ENCODE data around the gene DEAF1. TPM values are rescaled to one million over a fixed set of nuclear protein-coding genes. Genes with fewer than 3 reads are reported as not detected.

DEAF1 gene
- total RNA-seq, 1 experiment from 2014 or later: 46.8 TPM

DNA sequence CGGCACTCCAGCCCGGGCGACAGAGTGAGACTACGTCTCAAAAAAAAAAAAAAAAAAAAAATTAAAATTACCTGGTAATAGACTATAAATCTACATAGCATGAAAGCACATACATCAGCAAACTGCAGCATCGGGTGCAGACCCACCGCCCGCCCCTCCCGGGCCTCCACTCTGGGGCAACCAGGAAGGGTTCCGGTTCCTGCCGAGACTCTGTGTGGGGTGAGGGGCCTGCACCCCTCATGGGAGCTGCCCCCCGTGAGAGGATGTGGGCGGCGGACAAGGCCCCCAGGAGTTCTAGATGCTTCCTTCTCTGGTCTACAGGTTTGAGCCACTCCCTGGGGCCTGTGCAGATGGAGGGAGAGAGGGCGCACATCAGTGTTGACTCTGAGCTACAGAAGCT is 48.8 kb downstream of the DEAF1 start:
- intact Hi-C loops (cut with micrococcal nuclease): no loop called here
- DNase-seq (ENCODE audit: unreplicated experiment): no peak
- ChIA-PET POLR2A (interaction anchor here (0.8 to 1.5 kb wide), 2 partner anchors 28 to 33 kb away, joined by 3 read pairs; no protein-coding TSS in a partner anchor), CTCF (interaction anchor here (0.5 kb wide), 1 partner anchor 223 kb away, joined by 3 read pairs; no protein-coding TSS in a partner anchor)
- Mint-ChIP-seq H3K9me3 (ENCODE audit: unreplicated experiment) (no peaks in the 10 kb centered on the region), H3K27ac (ENCODE audit: low read depth, unreplicated experiment) (no peak overlapping the region), H3K4me3 (ENCODE audit: unreplicated experiment) (no peak overlapping the region), H3K27me3 (ENCODE audit: insufficient read depth, unreplicated experiment) (no peaks in the 10 kb centered on the region), H3K36me3 (ENCODE audit: insufficient read depth, unreplicated experiment) (peaks cover 75% of the 10 kb centered on the region), H3K4me1 (ENCODE audit: insufficient read depth, unreplicated experiment) (no peaks in the 10 kb centered on the region)
- no TSS peak for BruUV-seq (replicated peaks)
- TF ChIP-seq, protein P1, sequence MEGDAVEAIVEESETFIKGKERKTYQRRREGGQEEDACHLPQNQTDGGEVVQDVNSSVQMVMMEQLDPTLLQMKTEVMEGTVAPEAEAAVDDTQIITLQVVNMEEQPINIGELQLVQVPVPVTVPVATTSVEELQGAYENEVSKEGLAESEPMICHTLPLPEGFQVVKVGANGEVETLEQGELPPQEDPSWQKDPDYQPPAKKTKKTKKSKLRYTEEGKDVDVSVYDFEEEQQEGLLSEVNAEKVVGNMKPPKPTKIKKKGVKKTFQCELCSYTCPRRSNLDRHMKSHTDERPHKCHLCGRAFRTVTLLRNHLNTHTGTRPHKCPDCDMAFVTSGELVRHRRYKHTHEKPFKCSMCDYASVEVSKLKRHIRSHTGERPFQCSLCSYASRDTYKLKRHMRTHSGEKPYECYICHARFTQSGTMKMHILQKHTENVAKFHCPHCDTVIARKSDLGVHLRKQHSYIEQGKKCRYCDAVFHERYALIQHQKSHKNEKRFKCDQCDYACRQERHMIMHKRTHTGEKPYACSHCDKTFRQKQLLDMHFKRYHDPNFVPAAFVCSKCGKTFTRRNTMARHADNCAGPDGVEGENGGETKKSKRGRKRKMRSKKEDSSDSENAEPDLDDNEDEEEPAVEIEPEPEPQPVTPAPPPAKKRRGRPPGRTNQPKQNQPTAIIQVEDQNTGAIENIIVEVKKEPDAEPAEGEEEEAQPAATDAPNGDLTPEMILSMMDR (IDR thresholded peaks at IDR 0.05; ENCODE audit: unreplicated experiment): no peak

DNA sequence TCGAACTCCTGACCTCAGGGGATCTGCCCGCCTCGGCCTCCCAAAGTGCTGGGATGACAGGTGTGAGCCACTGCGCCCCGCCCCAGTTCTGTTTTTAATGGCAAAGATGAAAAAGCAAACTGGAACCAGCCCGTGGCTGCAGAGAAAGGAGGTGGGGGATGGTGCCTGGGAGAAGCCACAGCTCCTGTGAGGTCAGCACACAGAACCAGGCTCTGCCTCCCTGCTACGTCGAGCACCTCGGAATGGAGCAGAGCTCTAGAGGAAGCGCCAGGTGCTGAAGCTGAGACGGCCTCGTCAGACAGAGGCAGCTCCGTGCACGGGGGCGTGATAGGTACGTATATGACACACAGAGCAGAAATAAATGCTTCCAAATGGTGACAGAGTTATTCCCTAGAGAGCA is 49.5 kb downstream of the DEAF1 start:
- TF ChIP-seq, protein P1 (IDR thresholded peaks at IDR 0.05; ENCODE audit: unreplicated experiment): no peak
- CTCF ChIA-PET: no interaction called here
- no peaks in the 10 kb centered on the region for H3K9me3 Mint-ChIP-seq (ENCODE audit: unreplicated experiment)
- POLR2A ChIA-PET: no interaction called here
- peaks cover 70% of the 10 kb centered on the region for H3K36me3 Mint-ChIP-seq (ENCODE audit: insufficient read depth, unreplicated experiment)
- DNase-seq (ENCODE audit: unreplicated experiment): no peak
- H3K27ac Mint-ChIP-seq (ENCODE audit: low read depth, unreplicated experiment): no peak overlapping the region
- no peaks in the 10 kb centered on the region for H3K27me3 Mint-ChIP-seq (ENCODE audit: insufficient read depth, unreplicated experiment)
- no TSS peak for BruUV-seq (replicated peaks)
- intact Hi-C loops (cut with micrococcal nuclease): no loop called here
- H3K4me1 Mint-ChIP-seq (ENCODE audit: insufficient read depth, unreplicated experiment): no peaks in the 10 kb centered on the region
- H3K4me3 Mint-ChIP-seq (ENCODE audit: unreplicated experiment): no peak overlapping the region

DNA sequence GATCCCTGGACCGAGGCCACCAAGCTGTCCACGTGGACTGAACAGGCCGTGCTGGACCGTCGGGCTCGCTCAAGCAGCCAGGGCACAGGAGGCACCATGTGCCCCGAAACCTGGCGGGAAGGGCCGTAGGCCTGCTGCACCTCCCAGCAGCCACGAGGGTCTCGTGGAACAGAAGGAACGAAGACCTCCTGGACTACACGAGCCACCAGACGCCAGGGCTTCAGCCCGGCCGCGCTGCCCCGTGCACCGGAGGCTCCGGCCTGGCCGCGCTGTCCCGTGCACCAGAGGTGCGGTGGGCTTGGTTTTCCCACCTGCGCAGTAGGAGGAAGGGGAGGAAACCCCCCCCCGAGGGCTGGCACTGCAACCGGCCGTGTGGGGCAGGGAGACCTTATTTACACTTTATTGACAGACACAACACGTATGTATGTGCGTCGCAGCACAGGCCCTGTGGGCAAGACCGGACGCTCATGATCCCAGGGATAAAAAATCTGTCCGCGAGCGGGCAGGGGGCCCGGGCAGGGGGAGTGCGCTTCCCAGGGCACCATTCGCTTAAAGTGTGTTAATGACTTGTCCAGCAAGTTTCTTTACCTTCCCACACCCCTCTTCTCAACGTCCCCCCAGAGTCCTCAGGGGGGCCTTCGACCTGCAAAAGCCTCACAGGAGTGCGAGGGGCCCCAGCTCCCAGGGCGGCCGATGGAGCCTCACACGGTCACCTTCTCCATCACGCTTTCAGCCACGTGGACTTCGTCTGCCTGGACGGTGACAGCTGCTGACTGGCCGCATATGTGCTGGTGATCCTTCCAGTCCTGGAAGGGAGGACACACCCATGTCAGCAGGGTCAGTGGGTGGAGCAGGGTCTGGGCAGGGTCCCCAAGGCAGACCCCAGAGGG is 50.9 kb downstream of the DEAF1 start:
- no peak overlapping the region for H3K4me3 Mint-ChIP-seq (ENCODE audit: unreplicated experiment)
- H3K27ac Mint-ChIP-seq (ENCODE audit: low read depth, unreplicated experiment): no peak overlapping the region
- H3K27me3 Mint-ChIP-seq (ENCODE audit: insufficient read depth, unreplicated experiment): no peaks in the 10 kb centered on the region
- DNase-seq (ENCODE audit: unreplicated experiment): no peak
- POLR2A ChIA-PET: interaction anchor here (0.6 kb wide), 1 partner anchor 73 kb away, joined by 3 read pairs; no protein-coding TSS in a partner anchor
- H3K4me1 Mint-ChIP-seq (ENCODE audit: insufficient read depth, unreplicated experiment): no peaks in the 10 kb centered on the region
- H3K36me3 Mint-ChIP-seq (ENCODE audit: insufficient read depth, unreplicated experiment): peaks cover 61% of the 10 kb centered on the region
- no peaks in the 10 kb centered on the region for H3K9me3 Mint-ChIP-seq (ENCODE audit: unreplicated experiment)
- no TSS peak for BruUV-seq (replicated peaks)
- intact Hi-C loops (cut with micrococcal nuclease): no loop called here
- TF ChIP-seq, protein P1 (IDR thresholded peaks at IDR 0.05; ENCODE audit: unreplicated experiment): no peak
- CTCF ChIA-PET: no interaction called here

DNA sequence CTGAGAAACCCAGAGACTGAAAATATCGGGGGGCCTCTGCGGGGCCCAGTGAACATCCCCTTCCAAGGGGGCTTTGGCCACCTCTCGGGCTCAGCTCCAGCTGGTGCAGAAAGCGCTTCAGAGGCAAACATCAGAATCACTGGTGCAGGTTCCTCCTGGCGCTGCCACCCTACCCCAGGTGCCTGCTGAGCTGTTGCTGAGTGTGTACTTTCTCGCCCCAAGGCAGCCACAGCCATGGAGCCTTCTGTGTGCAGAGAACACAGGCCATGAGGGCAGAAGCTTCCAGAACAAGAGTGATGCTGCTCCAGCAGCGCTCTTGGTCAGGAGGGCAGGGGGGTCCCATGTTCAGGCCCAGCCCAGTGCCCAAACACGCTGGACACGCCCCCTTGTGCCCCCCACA is 51.7 kb downstream of the DEAF1 start:
- no peaks in the 10 kb centered on the region for H3K9me3 Mint-ChIP-seq (ENCODE audit: unreplicated experiment)
- H3K27ac Mint-ChIP-seq (ENCODE audit: low read depth, unreplicated experiment): no peak overlapping the region
- no peaks in the 10 kb centered on the region for H3K27me3 Mint-ChIP-seq (ENCODE audit: insufficient read depth, unreplicated experiment)
- no peaks in the 10 kb centered on the region for H3K4me1 Mint-ChIP-seq (ENCODE audit: insufficient read depth, unreplicated experiment)
- POLR2A ChIA-PET: interaction anchor here (0.6 to 3.0 kb wide), 3 partner anchors 13 to 75 kb away, joined by 3 to 10 read pairs (median 3); no protein-coding TSS in a partner anchor
- no peak for DNase-seq (ENCODE audit: unreplicated experiment)
- intact Hi-C loops (cut with micrococcal nuclease): no loop called here
- TF ChIP-seq, protein P1 (IDR thresholded peaks at IDR 0.05; ENCODE audit: unreplicated experiment): no peak
- CTCF ChIA-PET: no interaction called here
- H3K36me3 Mint-ChIP-seq (ENCODE audit: insufficient read depth, unreplicated experiment): peaks cover 57% of the 10 kb centered on the region
- BruUV-seq (replicated peaks): no TSS peak
- no peak overlapping the region for H3K4me3 Mint-ChIP-seq (ENCODE audit: unreplicated experiment)
